Nephron progenitor cell (in vitro differentiated cells): ENCODE results near the gene BDH1.

Source experiments
- DNase-seq: peaks from one replicate; pipeline ENCODE4 v3.0.0; 2021
- H3K27ac Mint-ChIP-seq: 2 replicates; pipeline ENCODE4 v1.8.0; 2021; ENCODE audit warnings: mild to moderate bottlenecking, moderate library complexity, mixed read lengths
- H3K27me3 Mint-ChIP-seq: 2 replicates; pipeline ENCODE4 v1.8.0; 2021; ENCODE audit warnings: mild to moderate bottlenecking, low read depth, mixed read lengths; ENCODE audit not compliant: poor library complexity
- H3K36me3 Mint-ChIP-seq: 2 replicates; pipeline ENCODE4 v1.8.0; 2021; ENCODE audit warnings: low read depth, mixed read lengths
- H3K4me1 Mint-ChIP-seq: 2 replicates; pipeline ENCODE4 v1.8.0; 2021; ENCODE audit warnings: mixed read lengths
- H3K4me3 Mint-ChIP-seq: 2 replicates; pipeline ENCODE4 v1.8.0; 2021; ENCODE audit warnings: mild to moderate bottlenecking, moderate library complexity, mixed read lengths
- H3K9me3 Mint-ChIP-seq: 2 replicates; pipeline ENCODE4 v1.8.0; 2021; ENCODE audit warnings: mild to moderate bottlenecking, moderate library complexity, mixed read lengths
- TF ChIP-seq, protein P1 (sequence below): fragments of 200-600 bp; sonication (generic); IDR thresholded peaks from 2 replicates; pipeline ENCODE4 v1.5.0; 2021; ENCODE audit warnings: antibody characterized with exemption

Gene BDH1

DNA sequence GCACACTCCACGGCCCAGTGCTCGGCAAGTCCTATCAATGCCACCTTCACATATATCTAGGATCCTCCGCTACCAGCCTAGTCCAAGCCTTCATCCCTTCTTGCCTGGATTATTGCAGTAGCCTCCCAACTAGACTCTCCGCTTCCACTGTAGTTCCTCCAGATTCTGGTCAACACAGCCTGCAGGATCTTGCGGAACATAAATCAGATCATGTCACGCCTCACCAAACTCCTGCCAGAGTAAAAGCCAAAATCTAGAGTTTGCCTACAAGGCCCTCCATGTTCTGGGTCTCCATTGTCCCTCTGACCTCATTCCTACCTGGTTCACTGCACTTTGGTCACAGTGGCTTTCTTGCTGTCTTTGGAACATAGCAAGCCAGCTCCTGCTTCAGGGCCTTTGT is 3.6 kb downstream of the BDH1 start:
- Mint-ChIP-seq H3K4me1 (peaks cover 69% of the 10 kb centered on the region), H3K27ac (peak overlapping the region; percentile 14), H3K4me3 (no peak overlapping the region), H3K9me3 (peaks cover 9% of the 10 kb centered on the region), H3K27me3 (peaks cover 14% of the 10 kb centered on the region), H3K36me3 (peaks cover 16% of the 10 kb centered on the region)
- TF ChIP-seq, protein P1, sequence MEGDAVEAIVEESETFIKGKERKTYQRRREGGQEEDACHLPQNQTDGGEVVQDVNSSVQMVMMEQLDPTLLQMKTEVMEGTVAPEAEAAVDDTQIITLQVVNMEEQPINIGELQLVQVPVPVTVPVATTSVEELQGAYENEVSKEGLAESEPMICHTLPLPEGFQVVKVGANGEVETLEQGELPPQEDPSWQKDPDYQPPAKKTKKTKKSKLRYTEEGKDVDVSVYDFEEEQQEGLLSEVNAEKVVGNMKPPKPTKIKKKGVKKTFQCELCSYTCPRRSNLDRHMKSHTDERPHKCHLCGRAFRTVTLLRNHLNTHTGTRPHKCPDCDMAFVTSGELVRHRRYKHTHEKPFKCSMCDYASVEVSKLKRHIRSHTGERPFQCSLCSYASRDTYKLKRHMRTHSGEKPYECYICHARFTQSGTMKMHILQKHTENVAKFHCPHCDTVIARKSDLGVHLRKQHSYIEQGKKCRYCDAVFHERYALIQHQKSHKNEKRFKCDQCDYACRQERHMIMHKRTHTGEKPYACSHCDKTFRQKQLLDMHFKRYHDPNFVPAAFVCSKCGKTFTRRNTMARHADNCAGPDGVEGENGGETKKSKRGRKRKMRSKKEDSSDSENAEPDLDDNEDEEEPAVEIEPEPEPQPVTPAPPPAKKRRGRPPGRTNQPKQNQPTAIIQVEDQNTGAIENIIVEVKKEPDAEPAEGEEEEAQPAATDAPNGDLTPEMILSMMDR = no peak
- DNase-seq = no peak

DNA sequence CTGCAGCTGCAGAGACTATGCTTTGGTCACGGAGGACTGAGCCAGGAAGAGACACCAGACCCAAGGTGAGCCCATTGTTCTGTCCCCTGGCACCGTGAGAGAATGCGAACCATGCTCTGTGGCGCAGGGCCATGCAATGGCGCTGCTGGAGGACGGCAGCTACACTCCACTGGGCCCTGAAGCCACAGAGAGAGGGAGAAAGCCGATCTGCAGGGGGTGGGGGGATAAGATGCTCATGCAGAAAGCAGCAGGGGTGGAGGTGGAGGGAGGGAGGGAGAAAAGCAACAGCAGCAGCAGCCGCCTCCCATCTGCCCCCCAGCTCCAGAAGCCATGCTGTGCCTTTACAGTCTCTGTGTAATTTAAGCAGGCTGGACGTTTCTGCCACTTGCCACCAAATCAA is 5.3 kb downstream of the BDH1 start:
- Mint-ChIP-seq H3K9me3 (peaks cover 6% of the 10 kb centered on the region), H3K4me1 (peaks cover 69% of the 10 kb centered on the region), H3K27ac (no peak overlapping the region), H3K36me3 (peaks cover 16% of the 10 kb centered on the region), H3K4me3 (no peak overlapping the region), H3K27me3 (peaks cover 2% of the 10 kb centered on the region)
- DNase-seq = no peak
- TF ChIP-seq, protein P1 = no peak

DNA sequence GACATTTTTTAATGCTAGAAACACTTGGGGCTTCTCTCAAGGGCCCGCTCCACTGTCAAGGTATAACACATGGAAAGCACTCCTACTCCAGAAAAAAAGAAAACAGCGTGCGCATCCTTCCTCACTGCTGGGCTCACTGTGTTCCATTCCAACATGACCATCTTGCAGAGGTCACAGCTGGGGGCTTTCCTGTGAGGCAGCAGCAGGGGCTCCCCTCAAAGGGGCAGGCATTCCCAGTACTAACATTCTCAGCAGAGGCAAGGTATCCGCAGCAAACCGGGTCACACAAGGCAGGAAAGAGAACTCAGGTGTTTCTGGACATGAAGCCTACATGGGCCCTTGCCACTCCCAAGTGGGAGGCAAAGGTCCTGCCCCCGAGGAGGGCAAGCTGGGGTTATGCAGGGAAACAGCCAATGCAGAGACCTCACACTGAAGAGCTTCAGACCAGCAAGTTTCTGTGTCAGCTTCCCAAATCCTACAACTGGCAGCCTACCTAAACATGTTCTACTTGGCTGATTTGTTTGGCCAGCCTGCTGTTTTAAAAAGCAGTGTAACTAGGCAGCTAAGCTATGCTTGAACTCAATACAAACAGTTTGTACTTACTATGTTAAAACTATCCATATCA is 6.4 kb downstream of the BDH1 start:
- H3K4me3 Mint-ChIP-seq = peak overlapping the region; percentile 23
- H3K9me3 Mint-ChIP-seq = peaks cover 6% of the 10 kb centered on the region
- H3K27me3 Mint-ChIP-seq = peaks cover 2% of the 10 kb centered on the region
- peak overlapping the region; percentile 86 for H3K27ac Mint-ChIP-seq
- H3K36me3 Mint-ChIP-seq = peaks cover 20% of the 10 kb centered on the region
- TF ChIP-seq, protein P1 = no peak
- H3K4me1 Mint-ChIP-seq = peaks cover 74% of the 10 kb centered on the region
- DNase-seq = no peak

DNA sequence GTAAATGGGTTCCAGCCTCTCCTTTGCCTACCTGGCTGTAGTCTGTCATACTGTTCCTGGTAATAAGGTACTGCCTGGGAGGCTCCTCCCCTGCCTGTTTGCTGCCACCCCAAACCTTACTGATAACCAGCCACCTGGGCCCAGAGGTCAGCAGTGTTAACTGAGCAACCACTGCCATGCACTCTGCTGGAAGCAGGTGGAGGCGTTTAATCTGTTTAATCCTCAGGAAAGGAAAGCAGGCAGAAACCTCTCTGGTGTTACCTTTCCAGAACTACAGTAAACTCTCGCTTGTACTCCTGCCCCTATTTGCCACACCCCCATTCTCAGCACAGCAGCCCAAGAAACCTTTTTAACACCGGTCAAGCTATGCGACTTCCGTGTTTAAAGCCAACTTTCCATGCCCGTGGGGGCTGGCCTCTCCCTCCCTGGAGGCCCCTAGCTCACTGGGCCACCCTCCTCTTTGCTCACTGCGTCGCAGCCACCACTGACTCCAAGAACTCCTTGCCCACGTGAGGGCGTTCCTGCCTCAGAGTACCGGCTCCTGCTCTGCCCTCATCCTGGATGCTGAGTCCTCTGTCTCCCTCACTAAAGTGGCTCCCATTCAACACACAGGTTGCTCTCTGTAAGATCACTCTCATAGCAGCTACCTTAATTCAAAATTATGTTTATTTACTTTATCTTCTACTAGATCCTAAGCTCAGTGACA is 8.3 kb downstream of the BDH1 start:
- Mint-ChIP-seq H3K4me1 (peaks cover 60% of the 10 kb centered on the region), H3K27ac (peak overlapping the region; percentile 21)

DNA sequence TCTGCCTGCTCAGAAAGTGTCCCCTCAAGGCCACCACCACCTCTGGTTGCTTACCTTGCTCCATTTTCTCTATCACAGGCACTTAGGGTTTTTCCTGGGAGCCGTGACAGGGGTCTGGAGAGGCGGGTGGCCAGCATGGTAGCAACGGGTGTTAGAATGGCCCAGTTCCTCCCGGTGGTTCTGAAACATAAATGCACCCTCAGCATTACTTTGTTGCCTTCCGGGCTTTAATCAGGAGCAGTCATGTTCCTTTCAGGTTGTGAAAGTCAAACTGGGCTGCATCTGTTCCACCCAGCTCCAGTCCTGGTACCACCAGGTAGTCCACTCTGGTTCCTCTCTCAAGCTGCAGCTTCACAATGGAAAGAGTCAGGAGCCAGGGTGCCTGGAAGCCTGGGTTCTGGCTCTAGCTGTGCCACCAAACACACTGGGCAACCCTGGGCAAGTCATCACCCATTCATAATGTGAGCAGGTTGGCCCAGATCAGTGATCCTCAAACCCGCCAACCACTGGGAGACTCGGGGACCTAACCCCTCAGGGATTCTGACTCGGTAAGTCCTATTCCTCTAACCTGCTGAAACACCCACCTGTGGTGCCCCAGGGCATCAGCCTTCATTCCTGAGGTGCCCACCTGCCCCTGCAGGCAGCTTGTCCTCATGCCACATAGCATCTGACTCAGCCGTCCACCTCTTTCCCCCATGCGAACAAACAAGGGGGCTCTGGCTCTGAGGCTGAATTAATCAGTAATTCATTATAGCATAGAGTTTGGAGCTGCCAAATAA is 9.3 kb downstream of the BDH1 start:
- no peak for DNase-seq
- TF ChIP-seq, protein P1 = no peak
- no peak overlapping the region for H3K27ac Mint-ChIP-seq
- H3K9me3 Mint-ChIP-seq = no peaks in the 10 kb centered on the region
- peaks cover 15% of the 10 kb centered on the region for H3K27me3 Mint-ChIP-seq
- no peak overlapping the region for H3K4me3 Mint-ChIP-seq
- peaks cover 56% of the 10 kb centered on the region for H3K4me1 Mint-ChIP-seq
- peaks cover 5% of the 10 kb centered on the region for H3K36me3 Mint-ChIP-seq

More for the DNA sequence above, 8.3 kb downstream of the BDH1 start:
- Mint-ChIP-seq H3K36me3 (peaks cover 13% of the 10 kb centered on the region), H3K4me3 (peak overlapping the region; percentile 26), H3K27me3 (peaks cover 9% of the 10 kb centered on the region), H3K9me3 (peaks cover 6% of the 10 kb centered on the region)
- TF ChIP-seq, protein P1 = no peak
- peak; percentile 32 for DNase-seq
